G401 (cell line): ENCODE data around the gene SERPIND1. TPM values are rescaled to one million over a fixed set of nuclear protein-coding genes. Genes with fewer than 3 reads are reported as not detected.
"Not testable (repeated sequence)": the region's sequence is repeated elsewhere in the genome, so short reads cannot be mapped to it uniquely, and the experiment has no call there.

ENCODE experiments used
- DNase-seq: peaks from one replicate; pipeline ENCODE4 v3.0.0-alpha.2; 2015; ENCODE audit warnings: low spot score
- in situ Hi-C: cut with HindIII; loops from 2 replicates; pipeline ENCODE4 v1.10.0; 2016; ENCODE audit warnings: low sequenced_read_pairs, mixed read lengths
- total RNA-seq: library from RNA; depleted of rRNA; stranded (reverse); fragments of >200 nt; shearing (Covaris generic); gene quantifications from 2 replicates; pipeline ENCODE4 v1.2.3, GENCODE V29; 2014; rRNA removed

SERPIND1 gene
- total RNA-seq, result not detected in 2 replicates

DNA sequence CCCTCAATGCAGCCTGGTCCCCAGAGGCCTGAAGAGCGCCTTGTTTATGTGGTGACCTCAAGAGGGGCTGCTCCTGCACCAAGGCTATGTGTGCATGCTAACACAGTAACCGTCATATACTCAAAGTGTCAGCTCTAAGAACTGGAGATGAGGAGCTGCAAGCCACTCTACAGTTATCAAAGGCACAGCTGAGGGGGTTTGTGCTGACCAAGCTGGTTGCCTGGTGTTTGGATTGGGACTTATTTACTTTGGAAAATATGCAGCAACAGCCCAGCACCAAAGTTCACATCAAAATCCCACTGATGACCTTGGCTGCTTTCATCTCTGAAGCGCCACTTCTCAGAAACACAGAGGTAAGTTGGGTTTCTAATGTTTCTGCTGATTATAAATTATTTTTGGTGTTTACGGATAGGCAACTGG lies at the start of gene SERPIND1:
Gene SERPIND1 (plus strand): TSS at position 321 of the 420 bp plus-strand sequence. CDS start 5,200 bp downstream, outside the sequence.
- no peak for DNase-seq
- in situ Hi-C loops, result no loop called here

GRCh38 chr22:20724676-20725454 lies 49.0 kb upstream of the SERPIND1 start:
- peak; percentile 77 for DNase-seq
- in situ Hi-C loops, result no loop called here

DNA sequence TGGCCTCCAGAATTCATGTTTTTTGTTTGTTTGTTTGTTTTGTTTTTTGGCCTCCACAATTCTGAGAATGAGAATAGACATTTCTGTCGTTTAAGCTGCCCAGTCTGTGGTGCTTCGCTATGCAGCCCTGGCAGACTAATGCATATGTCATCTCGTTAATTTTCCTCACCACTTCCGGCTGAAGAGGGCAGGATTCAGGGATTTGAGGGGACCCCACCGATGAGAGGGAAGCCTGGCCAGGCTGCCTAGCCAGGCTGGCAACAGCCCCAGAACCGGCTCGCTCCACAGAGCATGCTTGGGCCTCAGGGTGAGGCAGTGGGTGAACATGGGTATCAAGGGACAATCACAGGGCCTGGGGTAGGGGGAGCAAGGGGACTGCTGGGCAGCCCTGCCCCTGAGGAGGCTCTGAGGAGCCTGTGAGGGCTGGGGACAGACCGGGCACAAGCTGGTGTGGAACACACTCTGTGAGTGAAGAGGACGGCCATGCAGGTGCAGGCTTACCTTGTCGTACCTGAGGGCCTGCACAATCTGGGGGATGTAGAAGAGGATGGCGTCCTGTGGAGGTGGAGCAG lies 47.8 kb upstream of the SERPIND1 start:
- in situ Hi-C loops, result no loop called here
- DNase-seq, result no peak

GRCh38 chr22:20727118-20728015 lies 46.5 kb upstream of the SERPIND1 start:
- in situ Hi-C loops, result no loop called here
- DNase-seq, result no peak

DNA sequence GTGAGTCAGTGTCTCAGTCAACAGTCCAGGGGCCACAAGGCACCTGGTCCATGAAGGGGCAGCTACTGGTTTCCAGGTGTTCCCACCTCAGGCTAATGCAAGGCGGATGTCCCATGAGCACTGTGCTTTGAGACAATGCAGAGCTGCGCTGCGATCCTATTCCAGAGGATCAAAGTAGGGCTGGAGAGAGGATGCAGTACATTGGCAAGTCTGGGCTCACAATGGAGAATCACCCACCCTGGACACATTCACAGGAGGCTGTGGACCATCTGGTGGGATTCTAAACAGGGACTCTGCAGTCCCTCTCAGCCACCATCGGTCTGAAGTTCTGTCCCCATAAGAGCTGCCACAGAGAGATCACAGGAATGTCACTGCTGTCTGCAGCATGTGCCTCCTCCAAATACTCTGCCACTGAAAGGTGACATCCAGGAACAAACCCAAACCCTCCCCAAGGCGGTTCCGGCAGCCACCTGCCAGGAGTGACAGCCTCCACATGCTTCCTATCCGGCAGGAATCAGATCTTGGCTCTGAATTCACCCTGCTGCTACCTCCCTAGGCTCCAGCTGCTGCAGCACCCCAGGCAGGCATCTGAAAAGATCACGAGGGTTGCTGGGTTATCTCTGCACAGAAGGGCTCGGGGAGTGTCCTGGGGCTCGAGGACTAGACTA lies 45.3 kb upstream of the SERPIND1 start:
- in situ Hi-C loops, result no loop called here
- peak; percentile 82 for DNase-seq

GRCh38 chr22:20729194-20729593 lies 44.7 kb upstream of the SERPIND1 start:
- DNase-seq, result peak; percentile 89
- in situ Hi-C loops, result no loop called here

GRCh38 chr22:20732431-20732830 lies 41.5 kb upstream of the SERPIND1 start:
- DNase-seq, in situ Hi-C loops: not testable (repeated sequence)

GRCh38 chr22:20735356-20736162 lies 38.4 kb upstream of the SERPIND1 start:
- in situ Hi-C loops, result not testable (repeated sequence)
- DNase-seq, result peak; percentile 24

DNA sequence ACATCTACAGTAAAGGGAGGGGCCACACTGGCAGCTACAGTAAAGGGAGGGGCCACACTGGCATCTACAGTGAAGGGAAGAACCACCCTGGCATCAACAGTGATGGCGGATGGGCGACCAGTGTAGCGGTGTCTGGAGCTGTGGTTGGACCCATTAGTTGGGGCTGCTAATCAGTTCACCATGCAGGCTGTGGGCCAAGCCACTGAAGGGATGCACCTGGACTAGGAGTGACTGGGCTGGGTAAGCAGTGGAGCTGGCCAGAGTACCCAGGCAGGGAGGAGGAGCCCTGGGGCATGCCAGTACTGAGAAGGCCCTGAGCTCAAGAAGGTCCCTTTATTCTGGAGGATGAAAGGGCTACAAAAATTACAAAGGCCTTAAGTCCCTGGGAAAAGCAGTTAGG lies 37.0 kb upstream of the SERPIND1 start:
- DNase-seq, result peak; percentile 74
- in situ Hi-C loops, result not testable (repeated sequence)

- in situ Hi-C loops, result no loop called here
- DNase-seq, result no peak
Observed at GRCh38 chr22:20738394-20739089, 35.4 kb upstream of the SERPIND1 start.

GRCh38 chr22:20740222-20740951 lies 33.5 kb upstream of the SERPIND1 start:
- in situ Hi-C loops, result no loop called here
- DNase-seq, result no peak

- in situ Hi-C loops, result no loop called here
- DNase-seq, result no peak
Observed at GRCh38 chr22:20741008-20741633, 32.8 kb upstream of the SERPIND1 start.

GRCh38 chr22:20741634-20742581 lies 32.0 kb upstream of the SERPIND1 start:
- peak; percentile 66 for DNase-seq
- in situ Hi-C loops, result no loop called here

DNA sequence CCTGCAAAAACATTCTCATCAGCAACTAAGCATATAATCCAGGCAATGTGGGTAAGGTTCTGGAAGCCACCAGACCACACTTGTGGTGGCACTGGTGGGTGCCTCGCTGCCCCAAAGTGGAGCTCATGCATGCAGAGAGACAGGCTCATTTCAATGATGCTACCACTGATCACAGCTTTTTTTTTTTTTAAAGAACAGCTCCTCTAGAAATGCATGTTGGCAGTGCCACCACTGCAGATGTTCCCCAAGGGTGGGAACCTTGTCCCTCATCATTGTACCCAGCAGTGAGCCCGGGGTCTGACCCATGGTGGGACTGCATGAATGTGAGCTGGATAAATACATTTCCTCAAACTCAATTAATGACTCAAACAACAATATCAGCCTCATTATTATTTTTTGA lies 31.1 kb upstream of the SERPIND1 start:
- no peak for DNase-seq
- in situ Hi-C loops, result no loop called here

GRCh38 chr22:20744456-20744855 lies 29.5 kb upstream of the SERPIND1 start:
- in situ Hi-C loops, result no loop called here
- no peak for DNase-seq

DNA sequence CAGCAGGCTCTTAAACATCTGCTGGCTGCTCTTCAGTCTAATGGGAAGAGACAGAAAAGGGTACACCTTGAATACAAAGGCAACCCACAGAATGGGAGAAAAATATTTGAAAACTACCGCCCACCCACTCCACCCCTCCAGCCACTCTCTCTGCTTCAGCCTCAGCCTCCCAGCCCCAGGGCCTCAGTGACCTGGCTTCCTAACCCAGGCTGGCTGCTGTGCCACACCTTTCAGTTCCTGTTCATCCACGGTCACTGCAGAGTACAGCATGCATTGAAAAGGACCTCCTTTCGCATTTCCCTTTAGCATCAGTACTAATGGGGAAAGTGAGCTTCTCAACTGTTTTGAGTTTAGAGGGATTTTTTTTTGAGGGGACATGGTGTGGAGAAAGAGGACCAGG lies 28.8 kb upstream of the SERPIND1 start:
- no peak for DNase-seq
- in situ Hi-C loops, result no loop called here
